GM12874 (cell line): ENCODE data around the gene CDK5RAP1.

Experiments used
- TF ChIP-seq, protein P1 (sequence below): IDR thresholded peaks from 2 replicates; pipeline ENCODE4 v1.5.1; 2011; ENCODE audit warnings: low read depth, mild to moderate bottlenecking, control low read depth, low read length, moderate library complexity; ENCODE audit not compliant: insufficient read depth

The CDK5RAP1 gene

DNA sequence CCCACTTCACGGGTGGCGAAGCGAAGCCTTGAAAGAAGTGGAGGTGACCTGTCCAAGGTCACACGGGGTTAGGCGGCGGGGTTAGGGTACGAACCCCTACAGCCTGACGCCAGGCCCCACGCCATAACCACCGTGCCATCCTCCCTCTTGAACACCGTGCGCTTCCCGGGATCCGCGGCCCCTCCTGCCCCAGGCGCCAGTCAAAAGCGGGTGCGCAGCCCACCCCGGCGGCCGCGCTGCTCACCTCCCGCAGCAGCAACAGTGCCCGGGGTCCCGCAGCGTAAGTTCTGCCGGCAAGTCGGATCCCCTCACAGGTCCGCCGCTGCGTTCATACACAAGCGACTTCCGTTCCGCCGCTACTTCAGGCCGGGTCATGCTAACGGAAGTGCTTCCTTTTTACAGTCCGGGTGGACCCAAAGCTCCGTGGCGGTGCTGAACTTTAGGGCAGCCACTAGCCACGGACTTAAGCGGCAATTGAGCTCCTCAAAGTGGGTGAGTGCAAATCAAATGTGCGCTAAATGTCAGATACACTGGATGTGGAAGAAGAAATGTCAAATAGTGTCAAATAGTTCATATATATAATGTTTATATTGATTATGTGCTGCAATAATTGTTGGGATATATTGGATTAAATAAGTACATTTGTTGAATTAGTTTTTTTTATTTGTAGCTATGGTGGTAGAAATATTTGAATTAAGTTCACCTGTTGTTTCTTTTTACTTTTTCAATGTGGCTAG, at the start of gene CDK5RAP1:
CDK5RAP1 (minus strand) TSS at position 336 of the 737 bp plus-strand sequence. CDS start 4,455 bp downstream, outside the sequence.
- TF ChIP-seq, protein P1, sequence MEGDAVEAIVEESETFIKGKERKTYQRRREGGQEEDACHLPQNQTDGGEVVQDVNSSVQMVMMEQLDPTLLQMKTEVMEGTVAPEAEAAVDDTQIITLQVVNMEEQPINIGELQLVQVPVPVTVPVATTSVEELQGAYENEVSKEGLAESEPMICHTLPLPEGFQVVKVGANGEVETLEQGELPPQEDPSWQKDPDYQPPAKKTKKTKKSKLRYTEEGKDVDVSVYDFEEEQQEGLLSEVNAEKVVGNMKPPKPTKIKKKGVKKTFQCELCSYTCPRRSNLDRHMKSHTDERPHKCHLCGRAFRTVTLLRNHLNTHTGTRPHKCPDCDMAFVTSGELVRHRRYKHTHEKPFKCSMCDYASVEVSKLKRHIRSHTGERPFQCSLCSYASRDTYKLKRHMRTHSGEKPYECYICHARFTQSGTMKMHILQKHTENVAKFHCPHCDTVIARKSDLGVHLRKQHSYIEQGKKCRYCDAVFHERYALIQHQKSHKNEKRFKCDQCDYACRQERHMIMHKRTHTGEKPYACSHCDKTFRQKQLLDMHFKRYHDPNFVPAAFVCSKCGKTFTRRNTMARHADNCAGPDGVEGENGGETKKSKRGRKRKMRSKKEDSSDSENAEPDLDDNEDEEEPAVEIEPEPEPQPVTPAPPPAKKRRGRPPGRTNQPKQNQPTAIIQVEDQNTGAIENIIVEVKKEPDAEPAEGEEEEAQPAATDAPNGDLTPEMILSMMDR: no peak

DNA sequence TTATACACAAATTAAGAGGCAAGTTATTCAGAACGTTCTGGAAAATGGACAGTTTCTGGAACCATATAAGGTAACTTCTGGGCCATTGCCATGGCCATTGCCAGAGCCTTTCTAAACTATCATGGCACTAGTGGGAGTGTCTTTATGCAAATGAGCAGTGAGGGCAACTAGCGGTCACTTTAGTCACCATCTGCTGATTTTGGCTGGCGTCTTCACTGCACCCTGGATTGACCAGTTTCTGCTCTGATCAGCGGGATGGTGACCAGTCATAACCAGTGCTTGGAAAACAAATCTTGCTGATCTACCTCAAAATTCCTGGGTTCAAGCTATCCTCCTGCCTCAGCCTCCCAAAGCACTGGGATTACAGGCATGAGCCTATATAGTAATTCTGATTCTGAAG, 49.5 kb upstream of the CDK5RAP1 start:
- TF ChIP-seq, protein P1: no peak

- TF ChIP-seq, protein P1: no peak
These were observed 44.7 kb upstream of the CDK5RAP1 start for GRCh38 chr20:33445881-33446625.

DNA sequence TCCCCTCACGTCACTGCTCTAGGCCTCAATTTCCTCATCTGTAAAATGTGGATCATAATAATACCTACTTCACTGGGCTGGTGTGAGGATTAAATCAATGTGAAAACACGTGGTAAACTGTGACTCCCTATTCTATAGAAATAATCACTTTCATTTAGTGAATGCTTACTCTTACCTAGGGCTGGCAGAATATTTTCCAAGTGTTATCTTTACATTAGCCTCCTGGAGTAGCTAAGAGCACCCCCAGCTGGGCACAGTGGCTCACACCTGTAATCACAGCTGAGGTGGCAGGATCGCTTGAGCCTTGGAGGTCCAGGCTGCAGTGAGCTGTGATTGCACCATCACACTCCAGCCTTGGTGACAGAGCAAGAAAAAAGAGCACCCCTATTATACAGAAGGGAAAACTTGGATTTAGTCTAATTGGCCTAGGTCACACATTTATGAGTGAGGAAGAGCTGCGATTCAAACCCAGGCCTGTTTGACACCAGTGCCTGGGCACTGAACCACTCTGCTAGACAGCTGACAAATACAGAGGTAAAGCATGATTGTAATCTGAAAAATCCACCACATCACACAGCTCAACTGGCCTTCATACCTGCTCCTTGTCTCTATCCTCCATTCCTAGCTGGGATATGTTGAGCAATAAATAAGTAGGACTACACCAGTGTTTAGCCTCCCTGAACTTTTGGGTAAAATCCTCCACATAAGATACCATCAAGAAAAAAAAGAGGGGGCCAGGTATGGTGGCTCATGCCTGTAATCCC, 43.7 kb upstream of the CDK5RAP1 start:
- TF ChIP-seq, protein P1: no peak

DNA sequence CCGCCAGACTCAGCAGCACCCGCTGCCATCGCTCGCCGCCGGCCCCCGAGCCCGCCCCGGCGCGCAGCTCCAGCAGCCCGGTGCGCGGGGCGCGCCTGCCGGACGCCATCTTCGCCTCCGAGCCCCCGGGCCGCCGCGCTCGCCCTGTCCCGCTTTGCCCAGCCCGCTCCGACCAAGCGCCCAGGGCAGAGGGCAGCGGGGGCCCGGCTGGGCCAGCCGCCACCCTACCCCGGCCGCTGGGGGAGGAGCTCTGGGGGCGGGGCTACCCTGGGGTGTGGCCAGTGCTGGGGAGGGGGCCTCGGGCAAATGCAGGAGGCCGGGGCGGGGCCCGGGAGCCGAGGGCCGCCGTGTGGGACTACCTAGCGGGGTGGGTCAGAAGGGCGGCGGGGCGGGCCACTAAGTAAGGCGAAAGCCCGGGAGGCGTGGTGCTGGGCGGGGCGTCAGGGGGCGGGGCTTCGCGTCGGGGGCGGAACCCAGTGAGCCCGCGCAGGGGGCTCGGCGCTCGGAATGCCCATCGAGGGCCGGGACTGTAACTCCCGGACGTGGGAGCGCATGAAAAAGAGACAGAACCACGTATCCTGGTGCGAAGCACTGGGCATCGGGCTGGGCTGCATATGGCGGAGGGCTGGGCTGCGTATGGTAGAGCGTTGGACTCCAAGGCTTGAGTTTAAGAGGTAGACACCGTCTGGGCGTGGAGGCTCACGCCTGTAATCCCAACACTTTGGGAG, 42.4 kb upstream of the CDK5RAP1 start, which contains the start of gene SNTA1:
SNTA1 (minus strand) TSS at position 252 of the 728 bp plus-strand sequence; CDS start at position 109, 143 bp downstream.
- TF ChIP-seq, protein P1: no peak

DNA sequence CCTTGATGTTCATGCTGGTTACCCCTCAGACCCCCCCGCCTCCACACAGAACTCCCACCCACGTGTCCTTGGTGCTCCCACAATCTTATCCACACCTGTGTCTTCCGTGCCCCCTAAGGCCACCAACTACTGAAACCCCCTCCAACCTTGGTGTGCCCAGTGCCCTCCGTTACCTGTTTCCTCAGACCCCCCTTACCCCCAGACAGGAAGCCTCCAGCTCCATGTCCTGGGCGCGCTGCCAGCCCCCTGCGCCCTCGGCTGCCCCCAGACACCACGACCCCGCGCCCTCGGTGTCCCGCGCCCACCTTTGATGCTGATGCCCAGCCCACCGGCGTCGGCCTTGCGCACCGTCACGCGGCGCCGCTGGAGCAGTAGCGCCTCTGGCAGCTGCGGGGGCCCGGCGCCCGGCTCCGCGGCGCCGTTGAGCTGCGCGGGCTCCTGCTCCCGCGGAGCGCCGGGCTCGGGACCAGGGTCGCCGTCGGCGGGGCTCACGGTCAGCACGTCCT, 41.7 kb upstream of the CDK5RAP1 start:
- TF ChIP-seq, protein P1: no peak
